Measurements from ENCODE around the gene LPCAT3.
"Not testable (repeated sequence)": the region's sequence is repeated elsewhere in the genome, so short reads cannot be mapped to it uniquely, and the experiment has no call there.

Gene LPCAT3

GRCh38 chr12:7054925-7055324 lies 36.6 kb upstream of the LPCAT3 start:
- H3K18ac ChIP-seq (ENCODE audit: low read length), result no peak overlapping the region
- H2AFZ ChIP-seq (ENCODE audit: low read length), result no peak overlapping the region
- H2BK12ac ChIP-seq (ENCODE audit: low read length), result no peak overlapping the region
- no peaks in the 10 kb centered on the region for H3K79me1 ChIP-seq (ENCODE audit: low read depth, low read length)
- whole genome bisulfite sequencing, 2 donors (ENCODE audit: extremely low coverage in 2 of 2, insufficient read length in 2 of 2, insufficient replicate concordance in 1 of 2), result no CpG with 5 or more reads among the region's 4 CpGs
- H3K23ac ChIP-seq (ENCODE audit: low read depth, low read length, poor library complexity), result no peak overlapping the region
- no peak overlapping the region for H3K4ac ChIP-seq (ENCODE audit: low read length)
- no peak overlapping the region for H4K8ac ChIP-seq (ENCODE audit: low read depth, low read length)
- no peak for DNase-seq (ENCODE audit: low spot score)
- H3K4me3 ChIP-seq (ENCODE audit: low read length in 2 of 2), result no peak overlapping the region
- H3K4me1 ChIP-seq (ENCODE audit: control insufficient read depth in 2 of 2, insufficient read depth in 1 of 2, low read depth in 1 of 2, low read length in 2 of 2), result no peaks in the 10 kb centered on the region
- H2AK5ac ChIP-seq (ENCODE audit: low read depth, low read length), result no peak overlapping the region
- H2BK5ac ChIP-seq (ENCODE audit: low read length), result no peak overlapping the region
- no peak overlapping the region for H3K4me2 ChIP-seq (ENCODE audit: insufficient read depth, low read length, poor library complexity, severe bottlenecking)
- no peak overlapping the region for H4K91ac ChIP-seq (ENCODE audit: low read depth, low read length, poor library complexity)
- no peaks in the 10 kb centered on the region for H3K27me3 ChIP-seq (ENCODE audit: control insufficient read depth in 3 of 3, insufficient read depth in 3 of 3, low read depth in 1 of 3, low read length in 3 of 3)
- H3K14ac ChIP-seq (ENCODE audit: low read length), result no peak overlapping the region
- no peak overlapping the region for H3K9ac ChIP-seq (ENCODE audit: low read depth, low read length, poor library complexity)
- H3K36me3 ChIP-seq (replicated peaks in 1 of 2; ENCODE audit: control insufficient read depth in 2 of 2, insufficient read depth in 2 of 2, low read length in 2 of 2), result no peaks in the 10 kb centered on the region
- H3K9me3 ChIP-seq (replicated peaks in 1 of 2; ENCODE audit: control insufficient read depth in 2 of 2, insufficient read depth in 1 of 2, low read depth in 1 of 2, low read length in 2 of 2), result peaks cover 0 to 5% of the 10 kb centered on the region in 2 donors
- no peak overlapping the region for H2BK15ac ChIP-seq (ENCODE audit: low read length)
- H2BK120ac ChIP-seq (ENCODE audit: low read depth, low read length), result no peak overlapping the region
- H3K27ac ChIP-seq (replicated peaks; ENCODE audit: low read length), result no peak overlapping the region

DNA sequence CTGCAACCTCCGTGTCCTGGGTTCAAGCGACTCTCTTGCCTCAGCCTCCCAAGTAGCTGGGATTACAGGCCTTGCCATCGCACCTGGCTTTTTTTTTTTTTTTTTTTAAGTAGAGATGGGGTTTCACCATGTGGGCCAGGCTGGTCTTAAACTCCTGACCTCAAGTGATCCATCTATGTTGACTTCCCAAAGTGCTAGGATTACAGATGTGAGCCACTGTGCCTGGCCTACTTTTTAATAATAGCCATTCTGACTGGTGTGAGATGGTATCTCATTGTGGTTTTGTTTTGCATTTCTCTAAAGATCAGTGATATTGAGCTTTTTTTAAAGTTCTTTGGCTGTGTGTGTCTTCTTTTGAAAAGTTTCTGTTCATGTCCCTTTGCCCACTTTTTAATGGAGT lies 31.7 kb upstream of the LPCAT3 start:
- H4K91ac ChIP-seq (ENCODE audit: low read depth, low read length, poor library complexity); H3K9ac ChIP-seq (ENCODE audit: low read depth, low read length, poor library complexity); H3K18ac ChIP-seq (ENCODE audit: low read length); H4K8ac ChIP-seq (ENCODE audit: low read depth, low read length); H2AFZ ChIP-seq (ENCODE audit: low read length); H3K9me3 ChIP-seq (replicated peaks in 1 of 2; ENCODE audit: control insufficient read depth in 2 of 2, insufficient read depth in 1 of 2, low read depth in 1 of 2, low read length in 2 of 2); H3K4me3 ChIP-seq (ENCODE audit: low read length in 2 of 2); H3K27ac ChIP-seq (replicated peaks; ENCODE audit: low read length); H3K23ac ChIP-seq (ENCODE audit: low read depth, low read length, poor library complexity); DNase-seq (ENCODE audit: low spot score); H3K4ac ChIP-seq (ENCODE audit: low read length); H2BK15ac ChIP-seq (ENCODE audit: low read length); H3K36me3 ChIP-seq (replicated peaks in 1 of 2; ENCODE audit: control insufficient read depth in 2 of 2, insufficient read depth in 2 of 2, low read length in 2 of 2); H2AK5ac ChIP-seq (ENCODE audit: low read depth, low read length); H3K4me2 ChIP-seq (ENCODE audit: insufficient read depth, low read length, poor library complexity, severe bottlenecking); H3K27me3 ChIP-seq (ENCODE audit: control insufficient read depth in 3 of 3, insufficient read depth in 3 of 3, low read depth in 1 of 3, low read length in 3 of 3); H3K79me1 ChIP-seq (ENCODE audit: low read depth, low read length); H3K4me1 ChIP-seq (ENCODE audit: control insufficient read depth in 2 of 2, insufficient read depth in 1 of 2, low read depth in 1 of 2, low read length in 2 of 2); H2BK5ac ChIP-seq (ENCODE audit: low read length); H2BK12ac ChIP-seq (ENCODE audit: low read length); H3K14ac ChIP-seq (ENCODE audit: low read length); H2BK120ac ChIP-seq (ENCODE audit: low read depth, low read length): not testable (repeated sequence)
- WGBS, 2 donors (ENCODE audit: extremely low coverage in 2 of 2, insufficient read length in 2 of 2, insufficient replicate concordance in 1 of 2), result no CpG with 5 or more reads among the region's 3 CpGs

GRCh38 chr12:7049445-7049951 lies 31.2 kb upstream of the LPCAT3 start:
- not testable (repeated sequence) for H3K9ac ChIP-seq (ENCODE audit: low read depth, low read length, poor library complexity); H4K91ac ChIP-seq (ENCODE audit: low read depth, low read length, poor library complexity); H3K4ac ChIP-seq (ENCODE audit: low read length); H3K27ac ChIP-seq (replicated peaks; ENCODE audit: low read length); H2BK12ac ChIP-seq (ENCODE audit: low read length); H2AFZ ChIP-seq (ENCODE audit: low read length); H3K4me1 ChIP-seq (ENCODE audit: control insufficient read depth in 2 of 2, insufficient read depth in 1 of 2, low read depth in 1 of 2, low read length in 2 of 2); DNase-seq (ENCODE audit: low spot score); H3K9me3 ChIP-seq (replicated peaks in 1 of 2; ENCODE audit: control insufficient read depth in 2 of 2, insufficient read depth in 1 of 2, low read depth in 1 of 2, low read length in 2 of 2); H3K79me1 ChIP-seq (ENCODE audit: low read depth, low read length); H2AK5ac ChIP-seq (ENCODE audit: low read depth, low read length); H3K27me3 ChIP-seq (ENCODE audit: control insufficient read depth in 3 of 3, insufficient read depth in 3 of 3, low read depth in 1 of 3, low read length in 3 of 3); H3K14ac ChIP-seq (ENCODE audit: low read length); H2BK120ac ChIP-seq (ENCODE audit: low read depth, low read length); H3K18ac ChIP-seq (ENCODE audit: low read length); H2BK15ac ChIP-seq (ENCODE audit: low read length); H3K36me3 ChIP-seq (replicated peaks in 1 of 2; ENCODE audit: control insufficient read depth in 2 of 2, insufficient read depth in 2 of 2, low read length in 2 of 2); H3K4me3 ChIP-seq (ENCODE audit: low read length in 2 of 2); H4K8ac ChIP-seq (ENCODE audit: low read depth, low read length); H3K4me2 ChIP-seq (ENCODE audit: insufficient read depth, low read length, poor library complexity, severe bottlenecking); H3K23ac ChIP-seq (ENCODE audit: low read depth, low read length, poor library complexity); H2BK5ac ChIP-seq (ENCODE audit: low read length)
- no CpG with 5 or more reads among the region's 10 CpGs for WGBS, 2 donors (ENCODE audit: extremely low coverage in 2 of 2, insufficient read length in 2 of 2, insufficient replicate concordance in 1 of 2)

DNA sequence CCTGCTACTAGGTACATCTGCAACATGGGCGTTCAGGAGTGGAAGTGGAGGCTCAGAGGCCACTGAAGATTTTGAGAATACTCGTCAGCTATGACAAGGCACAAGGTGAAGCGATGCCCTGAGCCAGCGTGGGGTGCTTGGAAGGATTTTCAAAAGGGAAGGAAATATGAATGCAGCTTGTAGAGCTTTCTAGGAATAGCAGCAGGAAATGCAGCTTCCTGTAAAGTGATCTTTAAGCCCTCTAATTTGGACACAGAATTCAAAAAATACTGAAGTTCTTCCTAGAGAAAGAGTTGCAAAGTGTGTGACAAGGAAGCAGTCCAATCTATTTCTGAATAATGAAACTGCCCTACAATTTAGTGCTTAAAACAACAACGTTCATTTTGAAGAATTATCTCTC lies 29.0 kb upstream of the LPCAT3 start:
- no peak overlapping the region for H3K14ac ChIP-seq (ENCODE audit: low read length)
- no CpG with 5 or more reads among the region's 5 CpGs for WGBS, 2 donors (ENCODE audit: extremely low coverage in 2 of 2, insufficient read length in 2 of 2, insufficient replicate concordance in 1 of 2)
- H2AK5ac ChIP-seq (ENCODE audit: low read depth, low read length), result no peak overlapping the region
- no peak overlapping the region for H3K4me2 ChIP-seq (ENCODE audit: insufficient read depth, low read length, poor library complexity, severe bottlenecking)
- no peaks in the 10 kb centered on the region for H3K79me1 ChIP-seq (ENCODE audit: low read depth, low read length)
- no peak overlapping the region for H2AFZ ChIP-seq (ENCODE audit: low read length)
- no peak overlapping the region for H3K4ac ChIP-seq (ENCODE audit: low read length)
- no peak overlapping the region for H4K8ac ChIP-seq (ENCODE audit: low read depth, low read length)
- no peaks in the 10 kb centered on the region for H3K27me3 ChIP-seq (ENCODE audit: control insufficient read depth in 3 of 3, insufficient read depth in 3 of 3, low read depth in 1 of 3, low read length in 3 of 3)
- no peak overlapping the region for H3K27ac ChIP-seq (replicated peaks; ENCODE audit: low read length)
- no peak overlapping the region for H2BK15ac ChIP-seq (ENCODE audit: low read length)
- H3K9ac ChIP-seq (ENCODE audit: low read depth, low read length, poor library complexity), result peak overlapping the region; percentile 2
- H2BK120ac ChIP-seq (ENCODE audit: low read depth, low read length), result no peak overlapping the region
- no peak overlapping the region for H4K91ac ChIP-seq (ENCODE audit: low read depth, low read length, poor library complexity)
- H3K9me3 ChIP-seq (replicated peaks in 1 of 2; ENCODE audit: control insufficient read depth in 2 of 2, insufficient read depth in 1 of 2, low read depth in 1 of 2, low read length in 2 of 2), result peaks cover 0 to 5% of the 10 kb centered on the region in 2 donors
- H3K23ac ChIP-seq (ENCODE audit: low read depth, low read length, poor library complexity), result no peak overlapping the region
- H3K18ac ChIP-seq (ENCODE audit: low read length), result no peak overlapping the region
- H3K4me1 ChIP-seq (ENCODE audit: control insufficient read depth in 2 of 2, insufficient read depth in 1 of 2, low read depth in 1 of 2, low read length in 2 of 2), result peaks cover 0 to 2% of the 10 kb centered on the region in 2 donors
- DNase-seq (ENCODE audit: low spot score), result no peak
- no peak overlapping the region for H2BK12ac ChIP-seq (ENCODE audit: low read length)
- H3K36me3 ChIP-seq (replicated peaks in 1 of 2; ENCODE audit: control insufficient read depth in 2 of 2, insufficient read depth in 2 of 2, low read length in 2 of 2), result no peaks in the 10 kb centered on the region
- no peak overlapping the region for H3K4me3 ChIP-seq (ENCODE audit: low read length in 2 of 2)
- no peak overlapping the region for H2BK5ac ChIP-seq (ENCODE audit: low read length)
